NCI-H2196 treated with DMSO at 0.1 percent for 48 hours (cell line): ENCODE data around the gene MEGF11.

Experiments
- DNase-seq: peaks from one replicate; lab custom pipeline; 2025; ENCODE audit not compliant: unreplicated experiment; lab: John Stamatoyannopoulos, UW

Gene MEGF11

GRCh38 chr15:66253418-66254088 is at the start of gene MEGF11:
Gene MEGF11 (minus strand): TSS chr15:66253750. CDS start chr15:66128403, 125,347 bp downstream.
- DNase-seq = peak; percentile 4

DNA sequence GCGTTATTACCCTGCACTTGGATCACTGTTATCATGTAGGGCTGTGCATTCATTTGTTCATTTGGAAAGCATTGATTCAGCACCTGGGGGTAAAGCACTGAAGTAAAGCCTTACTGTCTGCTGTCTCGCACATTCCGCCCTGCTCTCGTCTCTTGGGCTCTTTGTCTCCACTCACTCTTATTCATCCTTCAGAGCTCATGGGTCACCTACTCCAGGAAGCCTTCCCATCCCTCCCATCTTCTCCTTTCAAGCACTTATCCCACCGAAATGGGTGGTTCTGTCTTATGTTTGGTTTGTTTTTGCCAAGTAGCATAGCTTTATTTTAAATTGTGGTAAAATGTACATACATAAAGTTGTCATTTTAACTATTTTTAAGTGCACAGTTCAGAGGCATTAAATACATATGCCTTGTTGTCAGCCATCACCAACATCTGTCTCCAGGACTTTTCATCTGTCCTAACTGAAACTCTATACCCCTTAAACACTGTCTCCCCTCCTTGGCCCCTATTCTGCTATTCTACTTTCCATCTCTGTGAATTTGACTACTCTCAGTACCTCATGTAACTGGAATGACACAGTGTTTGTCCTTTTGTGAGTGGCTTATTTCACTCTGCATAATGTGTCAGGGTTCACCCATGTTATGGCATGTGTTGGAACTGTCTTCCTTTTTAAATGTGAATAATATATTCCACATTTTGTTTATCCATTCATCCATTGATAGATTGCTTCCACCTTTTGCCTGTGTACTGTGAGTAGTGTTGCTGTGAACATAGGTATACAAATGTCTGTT is 49.1 kb upstream of the MEGF11 start:
- no peak for DNase-seq

DNA sequence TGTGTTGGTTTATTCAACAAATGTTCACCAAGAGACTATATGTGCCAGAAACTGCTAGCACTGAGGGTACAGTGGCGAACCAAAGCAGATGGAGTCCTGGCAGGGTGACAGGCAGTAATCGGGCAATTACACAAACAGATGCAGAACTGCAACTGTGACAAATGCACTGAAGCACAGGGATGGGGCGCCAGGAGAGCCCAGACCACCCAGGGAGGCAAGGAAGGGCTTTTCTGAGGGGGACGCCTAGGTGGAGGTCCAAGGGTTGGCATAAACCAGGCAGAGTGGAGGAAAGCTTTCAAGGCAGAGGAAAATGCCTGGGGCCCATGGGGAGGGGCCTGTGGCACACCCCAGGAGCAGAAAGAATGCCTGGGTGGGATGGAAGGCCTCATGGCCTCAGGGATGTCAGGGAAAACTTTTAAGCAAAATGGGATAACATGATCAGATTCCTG is 45.3 kb upstream of the MEGF11 start:
- no peak for DNase-seq

GRCh38 chr15:66296186-66296585 is 42.6 kb upstream of the MEGF11 start:
- no peak for DNase-seq

DNA sequence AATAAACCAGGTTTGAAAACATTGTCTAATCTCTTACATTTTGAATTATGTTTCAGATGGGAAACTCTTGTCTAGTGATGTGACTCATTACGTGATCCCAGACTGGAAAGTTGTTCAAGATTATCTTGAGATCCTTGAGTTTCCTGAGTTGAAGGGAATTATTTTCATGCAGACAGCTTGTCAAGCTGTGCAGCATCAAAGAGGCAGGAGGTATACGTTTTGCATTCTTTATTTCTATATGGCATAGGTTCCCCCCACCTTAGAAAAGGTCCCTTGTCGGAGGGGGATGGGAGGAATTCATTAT is 41.3 kb upstream of the MEGF11 start:
- no peak for DNase-seq

- no peak for DNase-seq
Measured at GRCh38 chr15:66294157-66294931, 40.8 kb upstream of the MEGF11 start.

DNA sequence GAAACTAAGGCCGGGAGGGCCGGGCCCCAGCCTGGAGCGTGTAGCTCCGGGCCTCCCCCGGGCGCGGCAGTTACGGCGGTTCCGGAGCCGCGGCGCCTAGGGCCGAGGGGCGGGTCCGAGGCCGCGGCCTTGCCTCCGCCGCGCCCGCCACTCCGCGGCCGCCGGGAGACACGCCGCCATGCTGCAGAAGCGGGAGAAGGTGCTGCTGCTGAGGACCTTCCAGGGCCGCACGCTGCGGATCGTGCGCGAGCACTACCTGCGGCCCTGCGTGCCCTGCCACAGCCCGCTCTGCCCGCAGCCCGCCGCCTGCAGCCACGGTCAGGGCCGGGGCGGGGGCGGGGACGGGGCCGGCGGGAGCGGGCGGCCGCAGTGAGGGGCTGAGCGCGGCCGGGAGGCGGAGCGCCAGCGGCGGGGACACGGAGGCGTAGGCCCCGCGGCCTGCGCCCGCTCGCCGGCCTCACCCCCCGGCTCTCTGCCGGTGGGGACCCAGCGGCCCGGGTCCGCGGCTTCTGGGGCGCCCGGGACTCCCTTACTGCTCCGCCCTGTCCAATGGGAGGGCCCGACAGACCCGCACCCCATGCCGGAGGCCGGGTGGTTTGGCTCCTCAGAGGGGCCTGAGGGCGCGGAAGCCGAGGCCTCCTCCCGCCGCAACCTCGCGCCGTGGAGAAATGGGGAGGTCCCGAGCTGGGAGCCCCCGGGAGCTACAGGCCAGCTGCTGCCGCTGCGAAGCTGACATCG is 40.0 kb upstream of the MEGF11 start, which contains the start of gene DIS3L:
Gene DIS3L, plus strand, starts transcription at position 150 of the 738 bp plus-strand sequence. Its CDS starts 29 bp downstream, at position 179.
- DNase-seq = no peak

DNA sequence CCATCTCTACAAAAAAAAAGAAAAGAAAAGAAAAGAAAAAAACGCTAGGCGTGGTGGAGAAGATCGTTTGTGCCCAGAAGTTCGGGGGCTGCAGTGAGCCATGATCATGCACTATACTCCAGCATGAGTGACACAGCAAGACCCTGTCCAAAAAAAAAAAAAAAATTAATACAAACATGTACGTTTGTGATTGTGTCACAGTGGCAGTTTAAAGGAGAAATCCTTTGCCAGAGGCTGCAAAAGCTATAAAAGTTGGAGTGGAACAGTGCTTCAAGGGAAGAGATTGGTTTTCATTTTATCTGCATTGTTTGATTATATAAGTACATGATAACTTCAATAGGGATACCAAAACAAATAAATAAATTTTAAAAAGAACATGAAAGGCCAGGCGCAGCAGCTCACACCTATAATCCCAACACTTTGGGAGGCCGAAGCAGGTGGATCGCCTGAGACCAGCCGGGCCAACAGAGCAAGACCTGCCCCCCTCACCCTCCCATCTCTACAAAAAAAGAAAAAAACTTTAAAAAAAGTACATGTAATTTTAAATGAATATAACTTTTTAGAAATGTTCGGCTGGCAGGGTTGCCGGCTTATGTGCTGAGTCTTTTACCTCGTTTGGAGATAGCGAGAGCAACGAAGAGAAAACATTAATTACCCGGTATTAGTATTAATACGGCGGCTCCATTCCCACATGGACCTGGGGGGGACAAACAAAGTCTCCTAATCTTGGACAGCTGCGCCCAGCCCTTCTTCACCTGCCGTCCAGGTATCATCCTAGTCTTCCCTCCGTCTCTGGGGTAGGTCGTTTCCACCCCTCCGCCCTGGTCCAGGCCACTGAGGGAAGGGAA is 39.2 kb upstream of the MEGF11 start:
- no peak for DNase-seq

GRCh38 chr15:66291816-66292570 is 38.4 kb upstream of the MEGF11 start:
- DNase-seq = no peak

DNA sequence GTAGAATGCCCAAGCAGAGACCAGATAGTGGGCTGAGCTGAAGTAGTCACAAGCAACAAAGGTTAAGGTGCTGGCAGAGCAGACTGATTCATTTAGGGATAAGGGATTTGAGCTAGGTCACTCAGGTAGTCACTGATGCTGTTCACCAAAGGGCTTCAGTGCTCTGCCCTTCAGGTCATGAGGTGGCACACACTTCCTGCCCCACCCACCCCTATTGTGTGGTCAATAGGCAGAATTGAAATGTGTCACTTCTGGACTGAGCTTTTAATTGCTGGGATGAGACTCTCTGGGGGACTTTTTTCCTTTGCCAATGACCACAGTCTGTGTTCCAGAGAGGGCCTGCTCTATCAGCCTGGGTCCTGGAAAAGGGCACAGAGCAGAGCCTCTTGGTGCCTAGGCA is 37.0 kb upstream of the MEGF11 start:
- DNase-seq = no peak

GRCh38 chr15:66290007-66290406 is 36.5 kb upstream of the MEGF11 start:
- DNase-seq = no peak

- DNase-seq = no peak
Measured at GRCh38 chr15:66288551-66289185, 35.1 kb upstream of the MEGF11 start.

GRCh38 chr15:66288093-66288492 is 34.5 kb upstream of the MEGF11 start:
- no peak for DNase-seq

DNA sequence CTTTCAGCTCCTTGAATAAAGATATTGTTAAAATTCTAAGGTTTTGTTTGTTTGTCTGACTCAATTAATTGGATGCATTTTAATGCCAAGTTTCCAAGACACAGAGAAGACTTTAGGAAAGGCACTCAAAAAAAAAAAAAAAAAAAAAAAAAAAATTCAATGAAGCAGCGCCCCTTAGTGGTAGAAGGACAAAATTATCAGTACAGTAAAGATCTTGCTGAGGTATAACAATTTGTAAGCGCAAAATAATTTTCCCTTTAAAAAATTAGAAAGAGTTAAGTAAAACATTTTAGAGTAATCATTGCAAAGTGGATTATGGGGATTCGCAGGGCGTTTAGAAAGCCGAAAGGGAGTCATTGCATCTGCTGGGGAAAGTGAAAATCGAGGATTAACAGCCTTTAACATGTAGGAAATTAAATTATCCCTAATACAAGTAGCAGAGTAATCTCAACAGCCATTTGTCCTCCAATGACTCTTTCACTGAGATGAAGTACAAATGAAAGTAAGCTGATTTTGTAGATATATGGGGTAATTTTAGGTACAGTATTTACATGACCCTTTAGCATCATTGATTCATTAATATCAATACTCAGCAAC is 34.0 kb upstream of the MEGF11 start:
- no peak for DNase-seq

GRCh38 chr15:66285533-66286280 is 32.2 kb upstream of the MEGF11 start:
- no peak for DNase-seq

DNA sequence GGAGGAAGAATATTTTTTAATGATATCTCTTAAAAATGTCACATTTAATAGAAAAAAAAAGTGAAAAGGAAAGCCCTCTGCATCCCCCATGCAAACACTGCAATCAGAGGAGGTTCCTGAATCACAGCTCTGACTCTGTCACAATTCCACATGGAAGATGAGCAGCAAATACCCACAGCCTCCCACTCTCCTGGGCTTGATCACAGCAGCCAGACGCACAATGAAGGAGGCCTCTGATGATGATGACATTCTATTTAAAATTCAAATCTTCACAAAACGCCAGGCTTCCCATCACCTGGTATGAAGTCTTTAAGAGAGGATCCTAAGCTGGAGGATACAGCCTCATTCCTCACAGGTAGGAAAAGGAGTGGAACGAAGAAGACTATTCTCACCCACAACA is 30.7 kb upstream of the MEGF11 start:
- no peak for DNase-seq

GRCh38 chr15:66278671-66279070 is 25.1 kb upstream of the MEGF11 start:
- DNase-seq = no peak

DNA sequence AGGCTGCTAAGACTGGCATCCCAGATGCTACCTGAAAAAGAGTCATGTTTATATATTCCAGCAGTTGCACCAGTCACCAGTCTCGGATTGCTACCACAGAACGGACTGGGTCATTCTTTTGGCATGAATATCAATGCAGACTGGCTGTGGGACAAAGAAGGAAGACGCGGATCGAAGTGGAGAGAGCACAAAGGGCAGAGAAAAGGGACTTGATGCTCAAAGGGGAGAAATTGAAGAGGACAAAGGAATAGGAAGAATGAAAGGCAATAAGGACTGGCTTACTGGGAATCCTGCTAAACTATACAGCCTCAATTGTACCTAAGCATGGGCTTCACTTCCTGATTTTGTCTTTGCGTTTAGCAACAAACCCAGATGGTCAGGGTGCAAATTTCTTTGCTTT is 24.5 kb upstream of the MEGF11 start:
- no peak for DNase-seq
